ENCODE results near the gene EIF4G3. TPM values are rescaled to one million over a fixed set of nuclear protein-coding genes. Genes with fewer than 3 reads are reported as not detected.

The EIF4G3 gene
- total and polyA plus RNA-seq, 2 donors (not counting 3 experiments of a cell fraction or from before 2014, with no cell fraction given), result 40.7 to 78.5 TPM

- Histone ChIP-seq H2AFZ (ENCODE audit: low read depth, low read length) (no peak overlapping the region), H3K79me2 (ENCODE audit: control insufficient read depth, insufficient read depth, low read length) (peaks cover 13% of the 10 kb centered on the region), H3K4me2 (ENCODE audit: insufficient read depth, low read length) (no peak overlapping the region), H3K9me3 (replicated peaks; ENCODE audit: control insufficient read depth, insufficient read depth, low read length) (no peaks in the 10 kb centered on the region), H3K36me3 (ENCODE audit: control insufficient read depth in 2 of 2, extremely low read depth in 1 of 2, insufficient read depth in 2 of 2, low read length in 2 of 2) (no peaks in the 10 kb centered on the region), H3K4me1 (ENCODE audit: control insufficient read depth, extremely low read depth, insufficient read depth, low read length) (no peaks in the 10 kb centered on the region), H3K27me3 (ENCODE audit: control insufficient read depth in 2 of 2, insufficient read depth in 2 of 2, low read length in 2 of 2) (no peaks in the 10 kb centered on the region), H4K20me1 (replicated peaks; ENCODE audit: control insufficient read depth, extremely low read depth, insufficient read depth, low read length) (no peaks in the 10 kb centered on the region), H3K9ac (replicated peaks; ENCODE audit: extremely low read depth, insufficient read depth, low read length) (no peak overlapping the region), H3K27ac (ENCODE audit: insufficient read depth, low read depth, low read length) (no peak overlapping the region), H3K9me1 (replicated peaks; ENCODE audit: control insufficient read depth, extremely low read depth, insufficient read depth, low read length) (no peaks in the 10 kb centered on the region), H3K4me3 (replicated peaks in 1 of 3; ENCODE audit: insufficient read depth in 1 of 3, low read depth in 1 of 3, low read length in 3 of 3) (no peak overlapping the region)
- CTCF ChIA-PET, result interaction anchor here (1.0 to 1.2 kb wide), 2 partner anchors 16 to 20 kb away, joined by 3 read pairs; no protein-coding TSS in a partner anchor
- FAIRE-seq, result no peak
- BruUV-seq (replicated peaks), result no TSS peak
- dilution Hi-C loops (cut with MboI; ENCODE audit: extremely low pct_ligation_motif_present, low sequenced_read_pairs) (no loop called here), intact Hi-C loops (cut with micrococcal nuclease) (no loop called here)
- DNase-seq (ENCODE audit: low read depth, low spot score), result no peak
- TF ChIP-seq POLR2A (IDR thresholded peaks at IDR 0.05; ENCODE audit: low read depth, low read length), result no peak
- no peak for TF ChIP-seq GATA2 (IDR thresholded peaks at IDR 0.05; ENCODE audit: insufficient read depth, insufficient read length, low read depth, low read length)
- TF ChIP-seq FOS (IDR thresholded peaks at IDR 0.05; ENCODE audit: borderline replicate concordance, insufficient read depth, low read length), result no peak
- no peak for TF ChIP-seq MAX (IDR thresholded peaks at IDR 0.05; ENCODE audit: insufficient read depth, insufficient read length)
- no peak for TF ChIP-seq CTCF (IDR thresholded peaks at IDR 0.05; ENCODE audit: extremely low read depth in 1 of 2, insufficient read depth in 1 of 2, low read depth in 1 of 2, low read length in 2 of 2)
- TF ChIP-seq MYC (IDR thresholded peaks at IDR 0.05; ENCODE audit: low read depth, low read length), result no peak
- POLR2A ChIA-PET, result interaction anchor here (0.6 kb wide), 1 partner anchor 29 kb away, joined by 3 read pairs; no protein-coding TSS in a partner anchor
Observed at GRCh38 chr1:21060523-21060922, 116.2 kb downstream of the EIF4G3 start.

- CTCF ChIA-PET, result interaction anchor here (0.6 to 0.9 kb wide), 2 partner anchors 14 to 136 kb away, joined by 3 read pairs; no protein-coding TSS in a partner anchor
- Histone ChIP-seq H3K9me1 (replicated peaks; ENCODE audit: control insufficient read depth, extremely low read depth, insufficient read depth, low read length) (no peaks in the 10 kb centered on the region), H3K4me3 (replicated peaks in 1 of 3; ENCODE audit: insufficient read depth in 1 of 3, low read depth in 1 of 3, low read length in 3 of 3) (no peak overlapping the region), H3K36me3 (ENCODE audit: control insufficient read depth in 2 of 2, extremely low read depth in 1 of 2, insufficient read depth in 2 of 2, low read length in 2 of 2) (no peaks in the 10 kb centered on the region), H3K9ac (replicated peaks; ENCODE audit: extremely low read depth, insufficient read depth, low read length) (no peak overlapping the region), H3K79me2 (ENCODE audit: control insufficient read depth, insufficient read depth, low read length) (peaks cover 11% of the 10 kb centered on the region), H3K4me2 (ENCODE audit: insufficient read depth, low read length) (no peak overlapping the region), H3K9me3 (replicated peaks; ENCODE audit: control insufficient read depth, insufficient read depth, low read length) (no peaks in the 10 kb centered on the region), H4K20me1 (replicated peaks; ENCODE audit: control insufficient read depth, extremely low read depth, insufficient read depth, low read length) (no peaks in the 10 kb centered on the region), H3K27ac (ENCODE audit: insufficient read depth, low read depth, low read length) (no peak overlapping the region), H3K27me3 (ENCODE audit: control insufficient read depth in 2 of 2, insufficient read depth in 2 of 2, low read length in 2 of 2) (no peaks in the 10 kb centered on the region), H2AFZ (ENCODE audit: low read depth, low read length) (no peak overlapping the region), H3K4me1 (ENCODE audit: control insufficient read depth, extremely low read depth, insufficient read depth, low read length) (no peaks in the 10 kb centered on the region)
- dilution Hi-C loops (cut with MboI; ENCODE audit: extremely low pct_ligation_motif_present, low sequenced_read_pairs), result no loop called here
- BruUV-seq (replicated peaks), result no TSS peak
- intact Hi-C loops (cut with micrococcal nuclease), result no loop called here
- TF ChIP-seq JUN (IDR thresholded peaks at IDR 0.05; ENCODE audit: borderline replicate concordance, insufficient read depth, insufficient read length, low read depth) (no peak), FOS (IDR thresholded peaks at IDR 0.05; ENCODE audit: borderline replicate concordance, insufficient read depth, low read length) (no peak), POLR2AphosphoS5 (IDR thresholded peaks at IDR 0.05; ENCODE audit: insufficient read depth, low read depth, low read length) (no peak), MAX (IDR thresholded peaks at IDR 0.05; ENCODE audit: insufficient read depth, insufficient read length) (no peak)
- FAIRE-seq (no peak), DNase-seq (ENCODE audit: low read depth, low spot score) (no peak)
- POLR2A ChIA-PET, result no interaction called here
Observed at GRCh38 chr1:21059021-21059420, 117.7 kb downstream of the EIF4G3 start.

All from endothelial cell of umbilical vein (primary cell).